Measurements from ENCODE around the gene SLC25A22. TPM values are rescaled to one million over a fixed set of nuclear protein-coding genes. Genes with fewer than 3 reads are reported as not detected.

SLC25A22 gene
- total and polyA plus RNA-seq, 2 donors (not counting 1 experiment from before 2014, with no cell fraction given): 25.7 to 45.7 TPM

GRCh38 chr11:771617-772204 is 26.4 kb downstream of the SLC25A22 start:
- H3K27ac ChIP-seq (ENCODE audit: low read length in 2 of 2): no peak overlapping the region
- Mint-ChIP-seq H3K27me3 (no peaks in the 10 kb centered on the region), H3K27ac (no peak overlapping the region), H3K4me3 (no peak overlapping the region), H3K4me1 (peaks cover 11% of the 10 kb centered on the region), H3K9me3 (ENCODE audit: insufficient read depth) (no peaks in the 10 kb centered on the region)
- intact Hi-C loops (cut with micrococcal nuclease): no loop called here
- peaks cover 6 to 15% of the 10 kb centered on the region in 2 donors for H3K4me1 ChIP-seq (ENCODE audit: control insufficient read depth in 2 of 2, insufficient read depth in 2 of 2, low read length in 2 of 2)
- CTCF ChIA-PET: no interaction called here
- H3K4me3 ChIP-seq (ENCODE audit: control extremely low read depth in 1 of 5, extremely low read depth in 1 of 5, insufficient read depth in 1 of 5, low read depth in 2 of 5, low read length in 4 of 5): no peak overlapping the region
- H4K20me1 ChIP-seq (ENCODE audit: control insufficient read depth, insufficient read depth, low read length, poor library complexity, severe bottlenecking): peaks cover 40% of the 10 kb centered on the region
- H3K4me2 ChIP-seq (replicated peaks; ENCODE audit: low read depth, low read length, poor library complexity, severe bottlenecking): no peak overlapping the region
- H2AFZ ChIP-seq (ENCODE audit: insufficient read depth, low read depth, low read length, poor library complexity, severe bottlenecking): no peak overlapping the region
- DNase-seq (peak; percentile 10), ATAC-seq (ENCODE audit: low read depth) (no peak)
- H3K9ac ChIP-seq (ENCODE audit: low read length): no peak overlapping the region
- no peak for TF ChIP-seq EZH2 (IDR thresholded peaks at IDR 0.05; ENCODE audit: borderline replicate concordance, insufficient read depth, low read depth, low read length, poor library complexity, severe bottlenecking)
- no peak for TF ChIP-seq CTCF (IDR thresholded peaks at IDR 0.05)
- H3K36me3 ChIP-seq (replicated peaks in 1 of 2; ENCODE audit: control extremely low read depth in 1 of 2, control insufficient read depth in 1 of 2, extremely low read depth in 1 of 2, insufficient read depth in 2 of 2, low read length in 1 of 2): peaks cover 0 to 26% of the 10 kb centered on the region in 2 experiments
- no peaks in the 10 kb centered on the region for H3K9me3 ChIP-seq (ENCODE audit: control extremely low read depth in 1 of 3, control insufficient read depth in 2 of 3, insufficient read depth in 1 of 3, low read length in 2 of 3)
- WGBS (ENCODE audit: insufficient coverage): 97% methylated on average over 13 of the region's 15 CpGs
- peaks cover 44% of the 10 kb centered on the region for H3K79me2 ChIP-seq (ENCODE audit: control insufficient read depth, insufficient read depth, low read length)
- POLR2A ChIA-PET: no interaction called here
- H3K27me3 ChIP-seq (replicated peaks in 1 of 4; ENCODE audit: control extremely low read depth in 1 of 4, control insufficient read depth in 3 of 4, insufficient read depth in 4 of 4, low read length in 3 of 4): no peaks in the 10 kb centered on the region

- Mint-ChIP-seq H3K9me3 (ENCODE audit: insufficient read depth) (no peaks in the 10 kb centered on the region), H3K4me1 (peaks cover 6% of the 10 kb centered on the region), H3K4me3 (no peak overlapping the region), H3K27me3 (no peaks in the 10 kb centered on the region), H3K27ac (no peak overlapping the region)
- Histone ChIP-seq H3K4me3 (ENCODE audit: control extremely low read depth in 1 of 5, extremely low read depth in 1 of 5, insufficient read depth in 1 of 5, low read depth in 2 of 5, low read length in 4 of 5) (no peak overlapping the region), H4K20me1 (ENCODE audit: control insufficient read depth, insufficient read depth, low read length, poor library complexity, severe bottlenecking) (peaks cover 33% of the 10 kb centered on the region), H3K9ac (ENCODE audit: low read length) (no peak overlapping the region), H3K27ac (ENCODE audit: low read length in 2 of 2) (no peak overlapping the region), H3K27me3 (replicated peaks in 1 of 4; ENCODE audit: control extremely low read depth in 1 of 4, control insufficient read depth in 3 of 4, insufficient read depth in 4 of 4, low read length in 3 of 4) (no peaks in the 10 kb centered on the region), H3K4me1 (ENCODE audit: control insufficient read depth in 2 of 2, insufficient read depth in 2 of 2, low read length in 2 of 2) (peaks cover 0 to 7% of the 10 kb centered on the region in 2 donors), H3K36me3 (replicated peaks in 1 of 2; ENCODE audit: control extremely low read depth in 1 of 2, control insufficient read depth in 1 of 2, extremely low read depth in 1 of 2, insufficient read depth in 2 of 2, low read length in 1 of 2) (peaks cover 0 to 26% of the 10 kb centered on the region in 2 experiments), H3K4me2 (replicated peaks; ENCODE audit: low read depth, low read length, poor library complexity, severe bottlenecking) (no peak overlapping the region), H2AFZ (ENCODE audit: insufficient read depth, low read depth, low read length, poor library complexity, severe bottlenecking) (no peak overlapping the region), H3K9me3 (ENCODE audit: control extremely low read depth in 1 of 3, control insufficient read depth in 2 of 3, insufficient read depth in 1 of 3, low read length in 2 of 3) (no peaks in the 10 kb centered on the region), H3K79me2 (ENCODE audit: control insufficient read depth, insufficient read depth, low read length) (peaks cover 36% of the 10 kb centered on the region)
- ChIA-PET POLR2A (no interaction called here), CTCF (no interaction called here)
- TF ChIP-seq CTCF (IDR thresholded peaks at IDR 0.05) (no peak), EZH2 (IDR thresholded peaks at IDR 0.05; ENCODE audit: borderline replicate concordance, insufficient read depth, low read depth, low read length, poor library complexity, severe bottlenecking) (no peak)
- 96% methylated on average over 27 of the region's 32 CpGs for WGBS (ENCODE audit: insufficient coverage)
- DNase-seq (no peak), ATAC-seq (ENCODE audit: low read depth) (no peak)
- intact Hi-C loops (cut with micrococcal nuclease): no loop called here
These were observed 27.2 kb downstream of the SLC25A22 start for GRCh38 chr11:770642-771616.
